ENCODE data around the gene EBF3. TPM values are rescaled to one million over a fixed set of nuclear protein-coding genes. Genes with fewer than 3 reads are reported as not detected.

EBF3 gene
- total RNA-seq, 6 experiments from 2014 or later, result 0.12 TPM; not detected in 5

DNA sequence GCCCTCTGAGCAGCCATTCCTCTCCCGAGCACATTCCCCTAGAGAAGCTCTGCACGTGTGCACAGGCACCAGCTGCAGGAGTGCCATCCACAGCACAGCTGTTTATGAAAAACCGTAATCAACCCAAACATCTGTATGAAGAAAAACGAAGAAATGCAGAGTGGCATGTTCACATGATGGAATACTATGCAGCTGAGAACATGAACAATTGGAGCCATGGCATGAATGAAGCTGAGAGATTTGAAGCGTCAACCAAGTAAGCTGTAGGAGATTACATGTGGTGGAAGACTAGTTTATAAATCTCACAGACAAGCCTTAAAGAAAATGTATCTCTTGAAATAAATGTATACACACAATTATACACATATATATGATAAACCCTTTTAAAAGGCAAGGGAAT lies 176.5 kb downstream of the EBF3 start:
- intact Hi-C loops (cut with DNase I), result no loop called here
- 67% methylated on average over 5 of the region's 5 CpGs for WGBS (ENCODE audit: insufficient coverage, low coverage, low lambda C conversion rate, missing lambda C conversion rate)

DNA sequence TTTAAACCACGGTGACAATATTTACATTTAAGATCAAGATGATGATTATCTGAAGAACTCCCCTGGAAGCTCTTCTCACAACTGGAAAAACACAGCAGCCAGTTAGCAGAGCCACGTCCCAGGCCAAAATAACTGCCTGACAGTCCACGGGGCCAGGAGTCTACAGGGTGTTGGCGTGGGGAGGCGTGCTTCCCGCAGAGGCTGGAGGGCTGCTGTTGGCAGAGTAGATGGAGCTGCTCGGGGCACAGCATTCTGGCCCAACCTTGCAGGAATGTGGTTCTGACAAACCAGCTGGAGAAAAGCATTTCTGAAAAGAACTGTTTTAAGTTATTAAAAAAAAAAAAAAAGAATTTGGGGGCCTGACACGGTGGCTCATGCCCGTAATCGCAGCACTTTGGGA lies 177.9 kb downstream of the EBF3 start:
- WGBS (ENCODE audit: insufficient coverage, low coverage, low lambda C conversion rate, missing lambda C conversion rate), result 76% methylated on average over 10 of the region's 10 CpGs

More for the DNA sequence above, 176.5 kb downstream of the EBF3 start:
- DNase-seq, result no peak
- no peak for ATAC-seq
- H3K27me3 ChIP-seq, result no peaks in the 10 kb centered on the region
- H3K4me3 ChIP-seq, result no peak overlapping the region
- H3K9me3 ChIP-seq, result no peaks in the 10 kb centered on the region
- no peak overlapping the region for H3K27ac ChIP-seq
- no peaks in the 10 kb centered on the region for H3K4me1 ChIP-seq
- H3K36me3 ChIP-seq, result no peaks in the 10 kb centered on the region
- no peak for TF ChIP-seq POLR2A (IDR thresholded peaks at IDR 0.05)
- TF ChIP-seq, protein P1, sequence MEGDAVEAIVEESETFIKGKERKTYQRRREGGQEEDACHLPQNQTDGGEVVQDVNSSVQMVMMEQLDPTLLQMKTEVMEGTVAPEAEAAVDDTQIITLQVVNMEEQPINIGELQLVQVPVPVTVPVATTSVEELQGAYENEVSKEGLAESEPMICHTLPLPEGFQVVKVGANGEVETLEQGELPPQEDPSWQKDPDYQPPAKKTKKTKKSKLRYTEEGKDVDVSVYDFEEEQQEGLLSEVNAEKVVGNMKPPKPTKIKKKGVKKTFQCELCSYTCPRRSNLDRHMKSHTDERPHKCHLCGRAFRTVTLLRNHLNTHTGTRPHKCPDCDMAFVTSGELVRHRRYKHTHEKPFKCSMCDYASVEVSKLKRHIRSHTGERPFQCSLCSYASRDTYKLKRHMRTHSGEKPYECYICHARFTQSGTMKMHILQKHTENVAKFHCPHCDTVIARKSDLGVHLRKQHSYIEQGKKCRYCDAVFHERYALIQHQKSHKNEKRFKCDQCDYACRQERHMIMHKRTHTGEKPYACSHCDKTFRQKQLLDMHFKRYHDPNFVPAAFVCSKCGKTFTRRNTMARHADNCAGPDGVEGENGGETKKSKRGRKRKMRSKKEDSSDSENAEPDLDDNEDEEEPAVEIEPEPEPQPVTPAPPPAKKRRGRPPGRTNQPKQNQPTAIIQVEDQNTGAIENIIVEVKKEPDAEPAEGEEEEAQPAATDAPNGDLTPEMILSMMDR (IDR thresholded peaks at IDR 0.05), result no peak

DNA sequence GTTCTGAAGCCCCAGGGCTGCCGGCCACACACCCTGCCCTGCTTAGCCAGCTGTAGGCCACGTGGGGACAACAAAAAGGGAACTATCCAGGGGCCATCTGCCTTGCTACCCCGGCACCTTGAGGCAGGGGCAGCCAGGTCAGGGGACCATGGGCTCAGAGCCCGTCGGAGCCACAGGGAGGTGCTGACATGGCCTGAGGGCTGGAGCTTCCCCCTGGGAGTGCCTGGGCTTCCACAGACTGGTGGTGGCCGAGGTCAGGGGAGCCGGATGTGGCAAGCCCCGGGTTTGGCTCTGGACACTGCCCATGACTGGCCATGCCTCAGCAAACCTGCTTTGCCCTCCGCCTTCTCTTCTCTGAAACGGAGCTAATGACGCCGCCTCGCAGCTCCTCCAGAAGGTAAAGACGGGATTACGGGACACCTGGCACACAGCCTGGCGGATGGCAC lies 178.5 kb downstream of the EBF3 start:
- 100% methylated on average over 2 of the region's 16 CpGs for WGBS (ENCODE audit: insufficient coverage, low coverage, low lambda C conversion rate, missing lambda C conversion rate)
- TF ChIP-seq, protein P1 (IDR thresholded peaks at IDR 0.05), result no peak
- no peak for TF ChIP-seq POLR2A (IDR thresholded peaks at IDR 0.05)
- no peaks in the 10 kb centered on the region for H3K9me3 ChIP-seq

More for the DNA sequence above, 177.9 kb downstream of the EBF3 start:
- Histone ChIP-seq H3K9me3 (no peaks in the 10 kb centered on the region), H3K4me1 (no peaks in the 10 kb centered on the region), H3K4me3 (no peak overlapping the region), H3K27me3 (no peaks in the 10 kb centered on the region), H3K27ac (no peak overlapping the region), H3K36me3 (no peaks in the 10 kb centered on the region)
- TF ChIP-seq, protein P1 (IDR thresholded peaks at IDR 0.05), result no peak
- no peak for TF ChIP-seq POLR2A (IDR thresholded peaks at IDR 0.05)
- DNase-seq (no peak), ATAC-seq (no peak)
- intact Hi-C loops (cut with DNase I), result no loop called here

More for the DNA sequence above, 178.5 kb downstream of the EBF3 start:
- no peak for DNase-seq
- Histone ChIP-seq H3K36me3 (no peaks in the 10 kb centered on the region), H3K27me3 (no peaks in the 10 kb centered on the region), H3K4me3 (no peak overlapping the region), H3K4me1 (no peaks in the 10 kb centered on the region), H3K27ac (no peak overlapping the region)
- peak in 1 of 4 donors; percentile 25 for ATAC-seq
- intact Hi-C loops (cut with DNase I), result no loop called here

Small RNA genes lying within 50 kb of the gene (microRNA-seq; reads per million reads assigned to microRNA genes)
- gene MIR4297, result 0 reads per million in 2 donors

Small RNA genes lying within 50 kb of the gene (small RNA-seq; reads per million reads assigned to genes)
- 0 reads per million in 2 experiments for gene AL354950.2
- gene MIR4297, result 0 reads per million in 2 experiments

Other genes starting within 250 kb of the EBF3 start
- gene C10orf143, start 146.6 kb upstream of the EBF3 start, total RNA-seq, result 1 to 10 TPM in 5 of 6 experiments, under 1 TPM in 1; 0.68 to 2.9 (median 1.6) TPM
- 10 to 100 TPM; 23.5 to 50.6 (median 33.4) TPM for gene GLRX3, start 172.1 kb upstream of the EBF3 start, total RNA-seq